ENCODE results near the gene CHCHD3. TPM values are rescaled to one million over a fixed set of nuclear protein-coding genes. Genes with fewer than 3 reads are reported as not detected.
A peak's percentile ranks its signal among the peaks of the same experiment; 100 is the strongest.

CHCHD3 gene
- total RNA-seq (100 to 1,000 TPM; 120 to 150 (median 141) TPM), polyA plus RNA-seq (120 TPM)
- long read RNA-seq, donor 1, transcript CHCHD3-201 (8 exons, 1,598 nt) = major isoform, 456 of 479 reads
- long read RNA-seq, donor 1, partial matches to known transcripts = 7 of 479 reads
- long read RNA-seq, donor 1, other reads (novel, unspliced or antisense) = 16 of 479 reads
- long read RNA-seq, donor 2, transcript CHCHD3-201 (8 exons, 1,598 nt) = major isoform, 150 of 158 reads
- long read RNA-seq, donor 2, partial matches to known transcripts = 2 of 158 reads
- long read RNA-seq, donor 2, other reads (novel, unspliced or antisense) = 6 of 158 reads
- long read RNA-seq, donor 3, transcript CHCHD3-201 (8 exons, 1,598 nt) = major isoform, 1,001 of 1,063 reads
- long read RNA-seq, donor 3, partial matches to known transcripts = 5 of 1,063 reads
- long read RNA-seq, donor 3, other reads (novel, unspliced or antisense) = 57 of 1,063 reads
- long read RNA-seq, donor 4, transcript CHCHD3-201 (8 exons, 1,598 nt) = major isoform, 167 of 175 reads
- long read RNA-seq, donor 4, partial matches to known transcripts = 1 of 175 reads
- long read RNA-seq, donor 4, other reads (novel, unspliced or antisense) = 7 of 175 reads

- under 1% methylated on average over 58 of the region's 58 CpGs for WGBS
- DNase-seq = peak; percentile 98 to 99 (median 98)
- intact Hi-C loops (cut with DNase I) = no loop called here
- peaks cover 2% of the 10 kb centered on the region for H3K4me1 ChIP-seq (ENCODE audit: control insufficient read depth, insufficient read depth, low read length)
- H3K9me3 ChIP-seq (ENCODE audit: control insufficient read depth, low read length) = no peaks in the 10 kb centered on the region
- H3K4me3 ChIP-seq (ENCODE audit: low read length) = peak within 1 kb of the TSS; percentile 79
- peak; percentile 100 for ATAC-seq
- no peaks in the 10 kb centered on the region for H3K27me3 ChIP-seq (ENCODE audit: control insufficient read depth, insufficient read depth)
- H3K27ac ChIP-seq (ENCODE audit: low read length) = peak within 1 kb of the TSS; percentile 84
Measured at GRCh38 chr7:133081599-133082389, at the start of gene CHCHD3. TSS of gene CHCHD3 (minus strand) at chr7:133082090. CDS start at chr7:133081937, 153 bp downstream.

GRCh38 chr7:133130166-133130565 lies 48.3 kb upstream of the CHCHD3 start:
- Histone ChIP-seq H3K27me3 (ENCODE audit: control insufficient read depth, insufficient read depth) (no peaks in the 10 kb centered on the region), H3K4me1 (ENCODE audit: control insufficient read depth, insufficient read depth, low read length) (no peaks in the 10 kb centered on the region), H3K27ac (ENCODE audit: low read length) (no peak overlapping the region), H3K4me3 (ENCODE audit: low read length) (no peak overlapping the region), H3K9me3 (ENCODE audit: control insufficient read depth, low read length) (no peaks in the 10 kb centered on the region)
- 93% methylated on average over 8 of the region's 8 CpGs for WGBS
- DNase-seq (no peak), ATAC-seq (no peak)
- intact Hi-C loops (cut with DNase I) = no loop called here

- Histone ChIP-seq H3K4me3 (ENCODE audit: low read length) (no peak overlapping the region), H3K27me3 (ENCODE audit: control insufficient read depth, insufficient read depth) (no peaks in the 10 kb centered on the region), H3K4me1 (ENCODE audit: control insufficient read depth, insufficient read depth, low read length) (no peaks in the 10 kb centered on the region), H3K9me3 (ENCODE audit: control insufficient read depth, low read length) (no peaks in the 10 kb centered on the region), H3K27ac (ENCODE audit: low read length) (no peak overlapping the region)
- DNase-seq (no peak), ATAC-seq (no peak)
- intact Hi-C loops (cut with DNase I) = no loop called here
- 32% methylated on average over 2 of the region's 2 CpGs for WGBS
Measured at GRCh38 chr7:133126422-133126821, 44.5 kb upstream of the CHCHD3 start.

- Histone ChIP-seq H3K4me3 (ENCODE audit: low read length) (no peak overlapping the region), H3K9me3 (ENCODE audit: control insufficient read depth, low read length) (no peaks in the 10 kb centered on the region), H3K27me3 (ENCODE audit: control insufficient read depth, insufficient read depth) (no peaks in the 10 kb centered on the region), H3K27ac (ENCODE audit: low read length) (no peak overlapping the region), H3K4me1 (ENCODE audit: control insufficient read depth, insufficient read depth, low read length) (no peaks in the 10 kb centered on the region)
- 0% methylated on average over 1 of the region's 1 CpG for WGBS
- intact Hi-C loops (cut with DNase I) = no loop called here
- no peak for DNase-seq
- ATAC-seq = no peak
Measured at GRCh38 chr7:133124974-133125373, 43.1 kb upstream of the CHCHD3 start.

GRCh38 chr7:133121175-133121844 lies 39.4 kb upstream of the CHCHD3 start:
- DNase-seq = no peak
- Histone ChIP-seq H3K4me3 (ENCODE audit: low read length) (no peak overlapping the region), H3K27ac (ENCODE audit: low read length) (no peak overlapping the region), H3K9me3 (ENCODE audit: control insufficient read depth, low read length) (no peaks in the 10 kb centered on the region), H3K4me1 (ENCODE audit: control insufficient read depth, insufficient read depth, low read length) (no peaks in the 10 kb centered on the region), H3K27me3 (ENCODE audit: control insufficient read depth, insufficient read depth) (no peaks in the 10 kb centered on the region)
- intact Hi-C loops (cut with DNase I) = no loop called here
- no peak for ATAC-seq
- 54% methylated on average over 7 of the region's 7 CpGs for WGBS

- intact Hi-C loops (cut with DNase I) = no loop called here
- Histone ChIP-seq H3K27me3 (ENCODE audit: control insufficient read depth, insufficient read depth) (no peaks in the 10 kb centered on the region), H3K4me3 (ENCODE audit: low read length) (no peak overlapping the region), H3K4me1 (ENCODE audit: control insufficient read depth, insufficient read depth, low read length) (no peaks in the 10 kb centered on the region), H3K27ac (ENCODE audit: low read length) (no peak overlapping the region), H3K9me3 (ENCODE audit: control insufficient read depth, low read length) (no peaks in the 10 kb centered on the region)
- ATAC-seq (no peak), DNase-seq (no peak)
Measured at GRCh38 chr7:133119067-133119466, 37.2 kb upstream of the CHCHD3 start.

GRCh38 chr7:133118261-133118660 lies 36.4 kb upstream of the CHCHD3 start:
- Histone ChIP-seq H3K4me1 (ENCODE audit: control insufficient read depth, insufficient read depth, low read length) (no peaks in the 10 kb centered on the region), H3K4me3 (ENCODE audit: low read length) (no peak overlapping the region), H3K27me3 (ENCODE audit: control insufficient read depth, insufficient read depth) (no peaks in the 10 kb centered on the region), H3K9me3 (ENCODE audit: control insufficient read depth, low read length) (no peaks in the 10 kb centered on the region), H3K27ac (ENCODE audit: low read length) (no peak overlapping the region)
- peak in 1 of 3 donors; percentile 43 for DNase-seq
- intact Hi-C loops (cut with DNase I) = no loop called here
- ATAC-seq = no peak
- 36% methylated on average over 5 of the region's 5 CpGs for WGBS

- no peaks in the 10 kb centered on the region for H3K4me1 ChIP-seq (ENCODE audit: control insufficient read depth, insufficient read depth, low read length)
- WGBS = 80% methylated on average over 5 of the region's 5 CpGs
- intact Hi-C loops (cut with DNase I) = no loop called here
- no peak overlapping the region for H3K27ac ChIP-seq (ENCODE audit: low read length)
- H3K27me3 ChIP-seq (ENCODE audit: control insufficient read depth, insufficient read depth) = no peaks in the 10 kb centered on the region
- DNase-seq = no peak
- peaks cover under 1% of the 10 kb centered on the region for H3K9me3 ChIP-seq (ENCODE audit: control insufficient read depth, low read length)
- H3K4me3 ChIP-seq (ENCODE audit: low read length) = no peak overlapping the region
- ATAC-seq = no peak
Measured at GRCh38 chr7:133117452-133117851, 35.6 kb upstream of the CHCHD3 start.

GRCh38 chr7:133115596-133115995 lies 33.7 kb upstream of the CHCHD3 start:
- DNase-seq (no peak), ATAC-seq (peak; percentile 63 to 66)
- Histone ChIP-seq H3K27ac (ENCODE audit: low read length) (no peak overlapping the region), H3K4me3 (ENCODE audit: low read length) (no peak overlapping the region), H3K9me3 (ENCODE audit: control insufficient read depth, low read length) (peaks cover 2% of the 10 kb centered on the region), H3K27me3 (ENCODE audit: control insufficient read depth, insufficient read depth) (no peaks in the 10 kb centered on the region), H3K4me1 (ENCODE audit: control insufficient read depth, insufficient read depth, low read length) (no peaks in the 10 kb centered on the region)
- 36% methylated on average over 3 of the region's 3 CpGs for WGBS
- intact Hi-C loops (cut with DNase I) = no loop called here

- H3K4me3 ChIP-seq (ENCODE audit: low read length) = no peak overlapping the region
- DNase-seq (no peak), ATAC-seq (no peak)
- 15% methylated on average over 1 of the region's 1 CpG for WGBS
- H3K4me1 ChIP-seq (ENCODE audit: control insufficient read depth, insufficient read depth, low read length) = no peaks in the 10 kb centered on the region
- H3K9me3 ChIP-seq (ENCODE audit: control insufficient read depth, low read length) = peaks cover 2% of the 10 kb centered on the region
- no peak overlapping the region for H3K27ac ChIP-seq (ENCODE audit: low read length)
- H3K27me3 ChIP-seq (ENCODE audit: control insufficient read depth, insufficient read depth) = no peaks in the 10 kb centered on the region
- intact Hi-C loops (cut with DNase I) = no loop called here
Measured at GRCh38 chr7:133114519-133114918, 32.6 kb upstream of the CHCHD3 start.

Measured in right cardiac atrium (tissue), 5 donors.